ENCODE measurements around the gene OR2T35. TPM values are rescaled to one million over a fixed set of nuclear protein-coding genes. Genes with fewer than 3 reads are reported as not detected.
A peak's percentile ranks its signal among the peaks of the same experiment; 100 is the strongest.
"Not testable (repeated sequence)": the region's sequence is repeated elsewhere in the genome, so short reads cannot be mapped to it uniquely, and the experiment has no call there.

The OR2T35 gene, protein sequence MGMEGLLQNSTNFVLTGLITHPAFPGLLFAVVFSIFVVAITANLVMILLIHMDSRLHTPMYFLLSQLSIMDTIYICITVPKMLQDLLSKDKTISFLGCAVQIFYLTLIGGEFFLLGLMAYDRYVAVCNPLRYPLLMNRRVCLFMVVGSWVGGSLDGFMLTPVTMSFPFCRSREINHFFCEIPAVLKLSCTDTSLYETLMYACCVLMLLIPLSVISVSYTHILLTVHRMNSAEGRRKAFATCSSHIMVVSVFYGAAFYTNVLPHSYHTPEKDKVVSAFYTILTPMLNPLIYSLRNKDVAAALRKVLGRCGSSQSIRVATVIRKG
- total RNA-seq (0.30 and 0.39 TPM in 2 replicates), polyA plus RNA-seq (0.10 TPM in 1 of 2 replicates, not detected in the other), polyA minus RNA-seq (0.60 and 0.93 TPM in 2 replicates)
- 0.40 TPM for total RNA-seq (2013)

DNA sequence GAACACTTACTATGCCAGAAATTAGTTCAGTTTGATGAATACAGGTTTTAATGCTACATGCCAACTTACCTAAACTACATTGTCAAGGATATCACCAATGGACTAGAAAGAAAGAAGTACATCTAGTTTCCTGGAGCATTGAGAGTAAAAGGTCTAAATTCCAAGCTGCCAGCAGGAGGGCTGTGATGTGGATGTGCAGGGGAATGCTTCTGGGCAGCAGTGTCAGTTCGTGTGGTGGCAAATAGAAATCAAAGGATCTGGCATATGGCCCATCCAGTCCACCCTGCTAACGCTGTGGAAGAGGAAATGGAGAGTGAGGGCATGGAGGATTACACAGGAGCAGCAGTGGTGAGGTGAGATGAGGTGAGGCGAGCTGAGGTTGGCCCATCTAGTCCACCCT, at the start of gene OR2T35:
OR2T35 (minus strand) TSS at position 101 of the 400 bp plus-strand sequence. CDS start 6,020 bp downstream, outside the sequence.
- H2AFZ ChIP-seq (ENCODE audit: insufficient read depth, low read depth, low read length, poor library complexity, severe bottlenecking); H3K9me3 Mint-ChIP-seq (ENCODE audit: insufficient read depth); DNase-seq; ATAC-seq (ENCODE audit: low read depth); H3K4me1 ChIP-seq (ENCODE audit: control insufficient read depth in 2 of 2, insufficient read depth in 2 of 2, low read length in 2 of 2); H3K9ac ChIP-seq (ENCODE audit: low read length); H3K4me2 ChIP-seq (replicated peaks; ENCODE audit: low read depth, low read length, poor library complexity, severe bottlenecking); H3K36me3 ChIP-seq (replicated peaks in 1 of 2; ENCODE audit: control extremely low read depth in 1 of 2, control insufficient read depth in 1 of 2, extremely low read depth in 1 of 2, insufficient read depth in 2 of 2, low read length in 1 of 2); intact Hi-C loops (cut with micrococcal nuclease); H3K9me3 ChIP-seq (ENCODE audit: control extremely low read depth in 1 of 3, control insufficient read depth in 2 of 3, insufficient read depth in 1 of 3, low read length in 2 of 3); H3K79me2 ChIP-seq (ENCODE audit: control insufficient read depth, insufficient read depth, low read length); H4K20me1 ChIP-seq (ENCODE audit: control insufficient read depth, insufficient read depth, low read length, poor library complexity, severe bottlenecking); H3K4me3 ChIP-seq (ENCODE audit: control extremely low read depth in 1 of 5, extremely low read depth in 1 of 5, insufficient read depth in 1 of 5, low read depth in 2 of 5, low read length in 4 of 5); H3K27me3 Mint-ChIP-seq; H3K27me3 ChIP-seq (replicated peaks in 1 of 4; ENCODE audit: control extremely low read depth in 1 of 4, control insufficient read depth in 3 of 4, insufficient read depth in 4 of 4, low read length in 3 of 4): not testable (repeated sequence)
- Mint-ChIP-seq H3K4me3 (peak within 1 kb of the TSS; percentile 35), H3K4me1 (peaks cover 12% of the 10 kb centered on the region), H3K27ac (peak within 1 kb of the TSS; percentile 53)
- WGBS (ENCODE audit: insufficient coverage): 86% methylated on average over 1 of the region's 3 CpGs
- H3K27ac ChIP-seq (ENCODE audit: low read length in 2 of 2): peak within 1 kb of the TSS in 1 of 2 donors; percentile 18
- ChIA-PET CTCF (interaction anchor here (0.7 kb wide), 1 partner anchor 160 kb away, joined by 3 read pairs; no protein-coding TSS in a partner anchor), POLR2A (interaction anchor here (0.6 kb wide), 1 partner anchor 201 kb away, joined by 3 read pairs; no protein-coding TSS in a partner anchor)

DNA sequence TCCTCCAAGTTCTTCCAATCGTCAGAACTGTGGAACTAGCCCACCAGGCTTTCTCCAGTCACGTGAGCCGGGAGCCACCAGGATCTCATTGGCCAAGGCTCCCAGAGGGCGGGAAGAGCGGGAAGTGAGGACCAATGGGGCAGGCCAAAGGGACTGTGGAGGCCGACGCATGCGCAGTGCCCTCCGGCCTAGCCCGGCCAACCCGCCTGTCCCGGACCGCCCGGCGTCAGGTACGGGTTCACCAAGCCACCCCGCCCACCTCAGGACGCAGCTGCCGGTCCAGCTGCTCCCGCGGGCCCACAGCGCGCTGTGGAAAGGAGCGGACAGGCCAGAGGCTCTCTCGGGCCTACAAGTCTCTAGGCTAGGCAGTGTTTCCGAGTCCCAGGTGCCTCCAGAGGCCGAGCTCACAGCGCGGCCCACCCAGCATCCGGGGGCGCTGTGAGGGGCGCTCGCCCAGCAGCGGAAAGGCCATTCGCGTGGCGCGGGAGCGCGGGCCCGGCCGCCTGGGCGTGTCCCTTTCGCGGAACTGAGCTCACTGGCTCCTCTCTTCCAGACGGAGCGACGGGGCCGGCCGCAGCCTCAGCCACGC, 46.6 kb upstream of the OR2T35 start:
- no peak overlapping the region for H3K9ac ChIP-seq (ENCODE audit: low read length)
- ChIA-PET CTCF (interaction anchor here (1.4 to 21.8 kb wide), 2 partner anchors 71 to 115 kb away, joined by 4 to 274 read pairs; no protein-coding TSS in a partner anchor), POLR2A (no interaction called here)
- Mint-ChIP-seq H3K9me3 (ENCODE audit: insufficient read depth) (peaks cover 2% of the 10 kb centered on the region), H3K27ac (no peak overlapping the region), H3K4me3 (no peak overlapping the region), H3K27me3 (no peaks in the 10 kb centered on the region), H3K4me1 (peaks cover 21% of the 10 kb centered on the region)
- no peak overlapping the region for H3K4me3 ChIP-seq (ENCODE audit: control extremely low read depth in 1 of 5, extremely low read depth in 1 of 5, insufficient read depth in 1 of 5, low read depth in 2 of 5, low read length in 4 of 5)
- H3K27me3 ChIP-seq (replicated peaks in 1 of 4; ENCODE audit: control extremely low read depth in 1 of 4, control insufficient read depth in 3 of 4, insufficient read depth in 4 of 4, low read length in 3 of 4): no peaks in the 10 kb centered on the region
- no peaks in the 10 kb centered on the region for H3K36me3 ChIP-seq (replicated peaks in 1 of 2; ENCODE audit: control extremely low read depth in 1 of 2, control insufficient read depth in 1 of 2, extremely low read depth in 1 of 2, insufficient read depth in 2 of 2, low read length in 1 of 2)
- no peak for DNase-seq
- no peak overlapping the region for H2AFZ ChIP-seq (ENCODE audit: insufficient read depth, low read depth, low read length, poor library complexity, severe bottlenecking)
- no peaks in the 10 kb centered on the region for H4K20me1 ChIP-seq (ENCODE audit: control insufficient read depth, insufficient read depth, low read length, poor library complexity, severe bottlenecking)
- no peak overlapping the region for H3K4me2 ChIP-seq (replicated peaks; ENCODE audit: low read depth, low read length, poor library complexity, severe bottlenecking)
- WGBS (ENCODE audit: insufficient coverage): 95% methylated on average over 51 of the region's 51 CpGs
- intact Hi-C loops (cut with micrococcal nuclease): no loop called here
- H3K9me3 ChIP-seq (ENCODE audit: control extremely low read depth in 1 of 3, control insufficient read depth in 2 of 3, insufficient read depth in 1 of 3, low read length in 2 of 3): peaks cover 0 to 10% (median 2%) of the 10 kb centered on the region in 3 donors
- TF ChIP-seq EZH2 (IDR thresholded peaks at IDR 0.05; ENCODE audit: borderline replicate concordance, insufficient read depth, low read depth, low read length, poor library complexity, severe bottlenecking): no peak
- TF ChIP-seq, protein P1, sequence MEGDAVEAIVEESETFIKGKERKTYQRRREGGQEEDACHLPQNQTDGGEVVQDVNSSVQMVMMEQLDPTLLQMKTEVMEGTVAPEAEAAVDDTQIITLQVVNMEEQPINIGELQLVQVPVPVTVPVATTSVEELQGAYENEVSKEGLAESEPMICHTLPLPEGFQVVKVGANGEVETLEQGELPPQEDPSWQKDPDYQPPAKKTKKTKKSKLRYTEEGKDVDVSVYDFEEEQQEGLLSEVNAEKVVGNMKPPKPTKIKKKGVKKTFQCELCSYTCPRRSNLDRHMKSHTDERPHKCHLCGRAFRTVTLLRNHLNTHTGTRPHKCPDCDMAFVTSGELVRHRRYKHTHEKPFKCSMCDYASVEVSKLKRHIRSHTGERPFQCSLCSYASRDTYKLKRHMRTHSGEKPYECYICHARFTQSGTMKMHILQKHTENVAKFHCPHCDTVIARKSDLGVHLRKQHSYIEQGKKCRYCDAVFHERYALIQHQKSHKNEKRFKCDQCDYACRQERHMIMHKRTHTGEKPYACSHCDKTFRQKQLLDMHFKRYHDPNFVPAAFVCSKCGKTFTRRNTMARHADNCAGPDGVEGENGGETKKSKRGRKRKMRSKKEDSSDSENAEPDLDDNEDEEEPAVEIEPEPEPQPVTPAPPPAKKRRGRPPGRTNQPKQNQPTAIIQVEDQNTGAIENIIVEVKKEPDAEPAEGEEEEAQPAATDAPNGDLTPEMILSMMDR (IDR thresholded peaks at IDR 0.05): no peak
- no peak overlapping the region for H3K27ac ChIP-seq (ENCODE audit: low read length in 2 of 2)
- peaks cover 7 to 13% of the 10 kb centered on the region in 2 donors for H3K4me1 ChIP-seq (ENCODE audit: control insufficient read depth in 2 of 2, insufficient read depth in 2 of 2, low read length in 2 of 2)
- H3K79me2 ChIP-seq (ENCODE audit: control insufficient read depth, insufficient read depth, low read length): no peaks in the 10 kb centered on the region
- ATAC-seq (ENCODE audit: low read depth): no peak
